ENCODE data around the gene PGD.
"Not testable (repeated sequence)": the region's sequence is repeated elsewhere in the genome, so short reads cannot be mapped to it uniquely, and the experiment has no call there.

PGD gene

DNA sequence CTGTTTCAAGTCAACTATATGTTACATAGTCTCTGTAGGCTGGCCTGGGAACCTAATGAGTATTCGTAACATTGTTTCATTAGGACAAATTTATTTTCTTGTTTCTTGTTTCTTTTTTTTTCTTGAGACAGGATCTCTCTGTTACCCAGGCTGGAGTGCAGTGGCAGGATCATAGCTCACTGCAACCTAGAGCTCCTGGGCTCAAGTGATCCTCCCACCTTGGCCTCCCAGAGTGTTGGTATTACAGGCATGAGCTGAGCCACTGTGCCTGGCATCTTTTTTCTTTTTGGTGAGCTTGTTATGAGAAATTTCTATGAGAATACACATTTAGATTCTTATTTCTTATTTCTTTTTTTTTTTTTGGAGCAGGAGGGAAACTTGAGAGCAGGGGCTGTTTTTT is 38.2 kb downstream of the PGD start:
- no peak for DNase-seq (ENCODE audit: low read depth)

DNA sequence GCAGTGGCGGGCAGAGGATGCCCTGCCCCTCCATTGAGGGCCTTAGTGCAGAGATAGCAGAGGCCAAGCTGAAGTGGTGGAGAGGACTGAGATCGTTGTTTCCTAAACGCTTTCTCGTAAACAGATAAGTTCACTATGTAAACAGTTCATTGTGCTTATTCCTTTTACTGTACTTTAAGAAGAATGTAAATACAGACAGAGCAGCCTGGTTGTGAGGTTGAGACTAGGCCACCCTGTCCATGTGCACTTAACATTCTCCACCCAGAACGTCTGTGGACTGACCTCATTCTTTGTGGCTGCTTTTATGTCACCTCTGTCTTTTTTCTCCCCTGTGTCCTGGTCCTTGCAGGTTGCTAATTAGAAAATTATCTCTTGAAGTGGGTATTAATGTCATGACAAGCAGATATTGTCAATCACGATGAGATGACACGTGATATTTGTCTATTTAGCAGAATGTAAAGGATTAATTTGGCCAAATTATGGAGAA is 39.9 kb downstream of the PGD start:
- DNase-seq (ENCODE audit: low read depth), result no peak

DNA sequence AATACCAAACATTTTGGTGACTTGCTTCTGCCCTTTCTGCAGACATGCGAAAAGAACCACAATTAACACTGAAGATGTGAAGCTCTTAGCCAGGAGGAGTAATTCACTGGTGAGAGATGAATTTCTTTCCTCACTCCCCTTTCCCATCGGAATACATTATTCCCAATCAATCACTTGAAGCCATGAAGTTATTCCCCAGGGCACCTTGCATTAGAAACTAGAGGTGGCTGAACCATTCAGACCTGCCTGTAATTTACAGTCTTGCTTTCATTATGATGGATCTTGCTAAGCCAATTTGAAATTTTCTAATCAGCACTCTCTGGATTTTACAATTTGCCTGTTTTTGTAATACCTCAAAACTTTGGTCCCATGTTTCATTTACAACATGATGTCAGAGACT is 41.4 kb downstream of the PGD start:
- DNase-seq (ENCODE audit: low read depth), result no peak

DNA sequence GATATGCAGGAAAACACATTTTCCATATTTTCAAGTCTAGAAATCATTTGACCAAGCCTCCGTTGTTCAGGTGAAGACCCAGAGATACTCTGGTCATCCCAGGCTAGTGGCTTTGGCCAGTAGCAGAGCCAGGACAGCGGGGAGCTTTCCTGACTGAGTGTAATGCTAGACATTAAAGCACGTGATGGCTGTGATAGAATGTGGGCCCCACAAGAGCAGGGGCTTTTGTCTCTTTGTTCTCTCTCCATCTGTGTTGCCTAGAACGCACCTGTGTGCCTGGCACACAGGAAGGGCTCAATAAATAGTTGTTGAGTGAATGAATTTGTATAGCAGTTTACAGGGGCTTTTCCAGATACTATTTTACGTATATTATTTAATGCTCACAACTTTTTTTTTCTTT is 41.9 kb downstream of the PGD start:
- DNase-seq (ENCODE audit: low read depth), result no peak

DNA sequence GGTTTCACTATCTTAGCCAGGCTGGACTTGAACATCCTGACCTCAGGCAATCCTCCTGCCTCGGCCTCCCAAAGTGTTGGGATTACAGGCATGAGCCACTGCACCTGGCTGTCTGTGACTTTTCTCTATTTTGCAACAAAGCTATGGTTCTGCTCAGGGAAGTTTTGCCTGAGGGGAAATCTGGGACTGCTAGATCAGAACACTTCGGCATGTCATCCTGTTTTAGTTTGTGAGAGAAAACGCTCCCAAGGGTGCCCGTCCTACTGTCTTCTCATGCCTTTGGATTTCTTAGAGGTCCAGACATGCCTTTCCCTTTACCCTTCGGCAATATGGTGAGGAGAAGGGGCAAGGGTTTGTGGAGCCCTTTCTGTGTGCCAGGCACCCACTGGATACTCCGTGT is 45.4 kb downstream of the PGD start:
- no peak for DNase-seq (ENCODE audit: low read depth)

DNA sequence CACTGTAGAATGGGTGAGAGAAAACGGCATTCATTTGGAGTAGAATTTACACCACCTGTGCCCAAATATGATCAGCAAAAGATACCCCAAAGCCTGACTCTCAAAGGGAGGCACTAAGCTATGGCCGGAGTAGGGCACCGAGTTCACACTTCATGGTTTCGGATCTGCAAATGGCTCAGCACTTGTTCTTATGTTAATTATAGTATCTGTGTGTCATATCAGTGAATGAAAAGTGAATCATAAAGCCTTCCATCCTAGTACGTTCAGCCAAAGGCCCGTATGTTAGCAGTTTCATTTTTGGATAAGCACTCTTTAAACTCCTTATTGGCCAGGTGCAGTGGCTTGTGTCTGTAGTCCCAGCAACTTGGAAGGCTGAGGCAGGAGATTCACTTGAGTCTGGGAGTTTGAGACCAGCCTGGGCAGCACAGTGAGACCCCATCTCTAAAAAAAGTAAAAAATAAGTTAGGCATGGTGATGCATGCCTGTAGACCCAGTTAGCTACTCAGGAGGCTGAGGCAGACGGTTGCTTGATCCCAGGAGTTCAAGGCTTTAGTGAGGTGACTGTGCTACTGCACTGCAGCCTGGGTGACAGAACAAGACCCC is 46.0 kb downstream of the PGD start:
- DNase-seq (ENCODE audit: low read depth), result no peak

DNA sequence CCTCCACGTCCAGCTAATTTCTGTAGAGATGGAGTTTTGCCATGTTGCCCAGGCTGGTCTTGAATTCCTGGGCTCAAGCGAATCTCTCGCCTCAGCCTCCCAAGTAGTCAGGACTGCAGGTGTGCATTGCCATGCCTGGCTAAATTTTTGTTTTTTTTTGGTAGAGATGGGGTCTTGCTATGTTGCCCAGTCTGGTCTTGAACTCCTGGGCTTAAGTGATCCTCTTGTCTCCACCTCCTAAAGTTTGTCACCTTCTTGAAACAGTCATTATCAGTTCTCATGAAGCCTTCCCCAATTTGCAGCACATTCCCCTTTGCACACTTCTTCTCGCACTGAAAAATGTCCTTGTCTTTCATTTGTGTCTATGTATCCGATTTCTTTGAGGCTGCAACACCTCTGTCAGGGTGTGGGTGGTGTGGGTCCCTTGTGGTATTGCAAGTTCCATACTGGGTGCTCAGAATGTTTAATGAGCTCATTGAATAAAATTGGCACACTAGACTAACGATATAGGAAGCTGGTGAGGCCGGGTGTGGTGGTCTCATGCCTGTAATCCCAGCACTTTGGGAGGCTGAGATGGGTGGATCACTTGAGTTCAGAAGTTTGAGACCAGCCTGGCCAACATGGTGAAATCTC is 48.0 kb downstream of the PGD start:
- DNase-seq (ENCODE audit: low read depth), result no peak

DNA sequence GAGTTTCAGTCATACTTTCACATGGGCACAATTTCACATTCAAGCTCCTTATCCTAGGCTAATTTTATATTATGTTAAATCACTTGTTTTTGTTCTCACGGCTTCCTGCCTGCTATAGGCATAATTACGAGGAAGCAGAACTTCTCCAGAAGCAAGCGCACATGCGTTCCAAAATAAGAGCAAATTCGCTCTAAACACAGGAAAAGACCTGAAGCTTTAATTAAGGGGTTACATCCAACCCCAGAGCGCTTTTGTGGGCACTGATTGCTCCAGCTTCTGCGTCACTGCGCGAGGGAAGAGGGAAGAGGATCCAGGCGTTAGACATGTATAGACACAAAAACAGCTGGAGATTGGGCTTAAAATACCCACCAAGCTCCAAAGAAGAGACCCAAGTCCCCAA is 50.9 kb downstream of the PGD start, which contains the start of gene CORT:
Gene CORT, plus strand, starts transcription at position 281 of the 400 bp plus-strand sequence. CDS start 193 bp downstream, outside the sequence.
- no peak for DNase-seq (ENCODE audit: low read depth)

DNA sequence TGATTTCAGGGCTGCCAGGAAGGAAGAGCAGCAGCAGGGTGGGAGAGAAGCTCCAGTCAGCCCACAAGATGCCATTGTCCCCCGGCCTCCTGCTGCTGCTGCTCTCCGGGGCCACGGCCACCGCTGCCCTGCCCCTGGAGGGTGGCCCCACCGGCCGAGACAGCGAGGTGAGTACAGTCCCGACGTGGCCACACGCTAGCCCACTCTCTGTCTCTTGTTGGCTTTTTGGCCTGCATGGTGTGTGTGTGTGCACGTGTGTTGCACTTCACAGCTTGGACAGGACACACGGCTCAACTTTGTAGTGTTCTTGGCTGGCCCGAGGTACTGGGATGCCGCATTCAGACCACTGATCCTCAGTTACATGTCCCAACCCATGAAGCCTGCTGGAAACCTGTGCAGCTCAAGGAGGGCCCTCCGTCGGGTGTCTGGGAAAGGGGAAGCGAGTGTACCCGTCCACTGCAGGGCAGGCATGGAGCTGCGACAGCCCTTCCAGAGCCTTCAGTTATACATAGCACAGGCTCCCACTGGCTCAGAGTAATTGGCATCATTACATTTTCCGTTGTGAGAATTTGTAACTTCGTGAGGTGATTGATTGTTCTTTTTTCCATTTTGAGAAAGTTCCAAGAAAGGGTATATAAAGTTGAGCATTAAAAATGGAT is 51.4 kb downstream of the PGD start:
- DNase-seq (ENCODE audit: low read depth), result no peak

DNA sequence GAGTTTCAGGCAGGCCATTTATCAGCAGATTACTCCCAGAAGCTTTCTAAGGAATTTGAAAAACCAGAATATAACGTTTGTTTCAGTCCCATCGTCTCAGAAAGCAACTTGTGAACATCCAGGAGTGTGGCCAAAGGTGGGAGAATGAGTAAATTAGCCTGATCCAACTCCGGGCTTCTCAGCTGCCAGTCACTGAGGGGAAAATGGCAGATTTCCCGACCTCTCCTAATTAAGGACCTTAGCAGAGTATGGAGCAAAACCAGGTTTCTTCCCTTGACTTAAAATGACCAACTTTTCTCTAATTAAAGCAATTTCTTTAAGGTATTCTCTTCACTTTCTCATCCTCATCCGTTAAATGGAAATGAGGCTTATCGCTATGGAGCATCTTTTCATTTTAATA is 52.0 kb downstream of the PGD start:
- no peak for DNase-seq (ENCODE audit: low read depth)

DNA sequence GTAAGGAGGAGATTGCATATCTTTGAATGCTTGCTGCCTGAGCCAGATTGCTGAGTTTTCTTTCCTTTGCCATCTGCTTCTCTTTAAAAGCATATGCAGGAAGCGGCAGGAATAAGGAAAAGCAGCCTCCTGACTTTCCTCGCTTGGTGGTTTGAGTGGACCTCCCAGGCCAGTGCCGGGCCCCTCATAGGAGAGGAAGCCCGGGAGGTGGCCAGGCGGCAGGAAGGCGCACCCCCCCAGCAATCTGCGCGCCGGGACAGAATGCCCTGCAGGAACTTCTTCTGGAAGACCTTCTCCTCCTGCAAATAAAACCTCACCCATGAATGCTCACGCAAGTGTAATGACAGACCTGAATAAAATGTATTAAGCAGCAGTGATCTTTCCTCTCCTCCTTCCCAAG is 52.4 kb downstream of the PGD start:
- no peak for DNase-seq (ENCODE audit: low read depth)

DNA sequence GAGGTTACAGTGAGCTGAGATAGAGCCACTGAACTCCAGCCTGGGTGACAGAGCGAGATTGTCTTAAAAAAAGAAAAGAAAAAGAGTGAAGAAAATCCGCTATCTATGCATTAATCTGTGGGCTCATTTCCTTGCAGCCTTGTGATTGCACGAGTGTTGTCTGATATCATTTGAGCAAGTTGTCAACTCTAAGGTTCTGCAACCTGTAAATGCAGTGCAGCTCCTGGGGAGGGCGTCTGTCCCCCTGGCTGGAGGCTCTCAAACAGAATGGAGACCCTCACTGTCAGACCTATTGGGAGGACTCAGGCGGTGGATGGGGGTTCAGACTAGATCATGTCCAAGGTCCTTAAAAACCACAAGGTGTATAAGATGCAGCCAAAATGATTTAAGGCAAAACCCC is 57.2 kb downstream of the PGD start:
- DNase-seq (ENCODE audit: low read depth), result no peak

DNA sequence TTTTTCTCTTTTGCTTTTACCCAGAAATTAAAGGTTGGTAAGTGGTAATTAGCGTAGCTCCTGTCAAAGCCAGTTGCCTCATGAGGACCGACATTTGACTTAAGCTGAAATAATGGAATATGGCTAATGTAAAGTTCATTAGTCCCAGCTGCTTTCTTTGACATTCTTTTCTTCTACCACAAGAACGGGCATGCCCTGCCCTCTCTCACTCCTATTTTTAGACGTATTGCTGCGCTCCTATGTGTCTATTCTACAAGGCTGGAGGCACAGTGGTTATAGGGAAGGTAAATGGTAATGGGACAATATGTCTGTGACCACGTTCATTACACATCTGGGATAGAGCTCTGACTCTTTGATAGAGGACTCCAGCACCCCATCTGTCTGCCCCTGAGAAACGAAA is 57.8 kb downstream of the PGD start:
- DNase-seq (ENCODE audit: low read depth), result no peak

DNA sequence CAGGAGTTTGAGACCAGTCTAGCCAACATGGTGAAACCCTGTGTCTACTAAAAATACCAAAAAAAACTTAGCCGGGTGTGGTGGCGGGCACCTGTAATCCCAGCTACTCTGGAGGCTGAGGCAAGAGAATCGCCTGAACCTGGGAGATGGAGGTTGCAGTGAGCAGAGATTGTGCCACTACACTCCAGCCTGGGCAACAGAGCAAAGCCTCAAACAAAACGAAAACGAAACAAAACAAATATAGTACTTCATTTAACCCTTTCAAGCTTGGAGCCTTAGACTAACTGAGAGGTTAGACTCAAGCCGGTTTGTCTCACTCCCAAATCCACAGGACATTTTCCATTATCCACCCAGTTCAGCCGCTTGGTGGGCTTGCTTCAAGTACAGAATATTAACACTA is 58.6 kb downstream of the PGD start:
- DNase-seq (ENCODE audit: low read depth), result not testable (repeated sequence)

DNA sequence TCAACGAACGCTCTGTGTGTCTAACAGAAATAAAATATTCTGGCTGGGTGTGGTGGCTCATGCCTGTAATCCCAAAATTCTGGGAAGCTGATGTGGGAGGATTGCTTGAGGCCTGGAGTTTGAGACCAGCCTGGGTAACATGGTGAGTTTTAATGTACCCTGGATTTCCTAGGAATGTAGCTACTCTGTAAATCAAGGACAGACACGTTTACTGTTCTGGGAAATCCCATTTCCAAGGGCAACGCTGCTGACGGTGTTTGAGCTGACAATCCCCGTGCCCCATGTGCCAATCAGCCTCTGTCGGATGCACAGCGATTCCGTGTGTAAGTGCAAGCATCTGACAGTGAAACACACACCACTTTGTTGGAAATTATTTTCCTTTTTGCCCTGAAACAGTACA is 59.0 kb downstream of the PGD start:
- DNase-seq (ENCODE audit: low read depth), result no peak

DNA sequence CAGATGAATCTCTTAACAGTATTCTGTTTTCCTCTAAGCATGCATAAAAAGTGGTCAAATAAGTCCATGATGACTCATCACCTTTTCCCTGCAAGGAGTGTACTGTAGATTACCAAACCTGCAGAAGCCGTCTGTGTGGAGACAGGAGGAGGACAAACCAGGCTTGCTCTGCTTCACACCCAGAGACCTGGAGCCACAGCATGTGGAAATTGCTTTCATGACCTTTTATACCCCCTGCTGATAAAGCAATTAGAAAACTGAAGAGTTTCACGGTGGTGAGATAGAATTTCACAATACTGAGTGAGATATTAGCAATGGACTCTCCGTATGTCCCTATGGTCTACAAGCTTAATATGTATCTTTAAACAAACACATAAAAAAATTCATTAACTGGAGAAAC is 60.3 kb downstream of the PGD start:
- DNase-seq (ENCODE audit: low read depth), result no peak

DNA sequence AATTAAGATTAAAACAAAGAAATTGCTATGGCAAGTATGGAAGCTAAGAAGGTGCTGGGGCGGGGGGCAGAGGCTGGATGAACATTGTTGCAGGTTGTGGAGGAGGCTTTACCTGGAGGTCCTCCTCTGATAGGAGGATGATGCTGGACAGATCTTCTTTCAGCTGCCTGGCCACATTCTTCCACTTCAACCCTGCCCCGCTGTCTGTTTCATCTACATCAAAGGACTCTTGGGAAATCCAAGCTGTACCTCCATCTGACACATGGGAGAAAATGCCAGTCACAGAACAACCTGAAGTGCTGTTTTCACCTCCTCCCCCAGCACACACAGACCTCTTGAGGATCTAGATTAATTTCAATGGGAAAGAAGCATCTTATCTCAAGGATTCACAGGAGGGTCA is 68.2 kb downstream of the PGD start:
- no peak for DNase-seq (ENCODE audit: low read depth)

DNA sequence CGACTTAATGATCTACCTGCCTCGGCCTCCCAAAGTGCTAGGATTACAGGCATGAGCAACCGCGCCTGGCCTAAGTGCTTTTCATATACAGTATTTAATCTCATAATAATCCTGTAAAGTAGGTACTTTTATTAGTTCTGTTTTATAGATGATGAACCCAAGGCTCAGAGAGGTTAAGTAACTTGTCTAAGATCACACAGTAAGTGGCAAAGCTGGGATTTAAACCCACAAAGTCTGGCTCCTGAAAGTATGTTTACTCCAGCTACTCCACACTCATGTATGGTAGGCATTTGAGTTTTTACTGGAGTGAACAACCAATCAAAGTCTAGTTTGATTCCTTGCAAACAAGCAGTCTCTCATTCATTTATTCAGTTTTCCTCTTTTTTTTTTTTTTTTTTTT is 71.2 kb downstream of the PGD start:
- no peak for DNase-seq (ENCODE audit: low read depth)
